SW 1271 (cell line): ENCODE results near the gene NPC2.
"Not testable (repeated sequence)": the region's sequence is repeated elsewhere in the genome, so short reads cannot be mapped to it uniquely, and the experiment has no call there.

Experiments
- DNase-seq, 2 experiments: peaks; one replicate each; lab custom pipeline; 2025; lab: John Stamatoyannopoulos, UW

Gene NPC2

GRCh38 chr14:74492776-74493342 is at the start of gene NPC2:
Gene NPC2, minus strand, starts transcription at chr14:74493305. Its CDS starts 31 bp downstream, at chr14:74493274.
- DNase-seq: no peak

DNA sequence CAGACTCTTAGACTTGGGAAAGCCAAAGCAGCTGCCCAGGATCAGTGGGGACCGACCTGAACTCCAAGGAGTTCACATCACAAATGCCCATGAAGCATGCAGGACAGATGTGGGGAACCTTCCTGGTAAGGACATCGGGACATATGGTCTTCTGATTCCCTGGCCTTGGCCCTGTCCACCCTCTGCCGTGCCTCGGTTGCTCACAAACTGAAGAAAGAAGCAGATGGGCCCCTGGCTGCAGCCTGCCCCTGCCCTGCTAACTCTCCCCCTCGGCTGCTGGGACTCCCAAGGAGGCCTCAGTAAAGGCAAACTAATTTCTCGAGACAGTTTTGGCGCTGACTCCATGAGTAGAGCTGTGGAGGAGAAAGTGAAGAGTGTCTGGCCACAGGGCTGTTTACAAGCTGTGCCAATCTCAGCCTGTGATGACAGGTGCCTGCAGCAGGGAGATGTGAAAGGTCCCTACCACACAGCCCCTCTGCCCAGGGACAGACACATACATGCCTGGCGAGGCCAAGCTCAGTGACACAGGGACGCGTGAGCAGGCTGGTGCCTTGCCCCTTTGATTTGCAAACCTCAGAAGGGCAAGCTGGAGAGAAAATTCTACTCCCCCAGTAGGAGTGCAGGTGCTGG is 49.1 kb upstream of the NPC2 start:
- DNase-seq: no peak

- DNase-seq: no peak
Observed at GRCh38 chr14:74541225-74541624, 48.1 kb upstream of the NPC2 start.

GRCh38 chr14:74539503-74539902 is 46.4 kb upstream of the NPC2 start:
- no peak for DNase-seq

DNA sequence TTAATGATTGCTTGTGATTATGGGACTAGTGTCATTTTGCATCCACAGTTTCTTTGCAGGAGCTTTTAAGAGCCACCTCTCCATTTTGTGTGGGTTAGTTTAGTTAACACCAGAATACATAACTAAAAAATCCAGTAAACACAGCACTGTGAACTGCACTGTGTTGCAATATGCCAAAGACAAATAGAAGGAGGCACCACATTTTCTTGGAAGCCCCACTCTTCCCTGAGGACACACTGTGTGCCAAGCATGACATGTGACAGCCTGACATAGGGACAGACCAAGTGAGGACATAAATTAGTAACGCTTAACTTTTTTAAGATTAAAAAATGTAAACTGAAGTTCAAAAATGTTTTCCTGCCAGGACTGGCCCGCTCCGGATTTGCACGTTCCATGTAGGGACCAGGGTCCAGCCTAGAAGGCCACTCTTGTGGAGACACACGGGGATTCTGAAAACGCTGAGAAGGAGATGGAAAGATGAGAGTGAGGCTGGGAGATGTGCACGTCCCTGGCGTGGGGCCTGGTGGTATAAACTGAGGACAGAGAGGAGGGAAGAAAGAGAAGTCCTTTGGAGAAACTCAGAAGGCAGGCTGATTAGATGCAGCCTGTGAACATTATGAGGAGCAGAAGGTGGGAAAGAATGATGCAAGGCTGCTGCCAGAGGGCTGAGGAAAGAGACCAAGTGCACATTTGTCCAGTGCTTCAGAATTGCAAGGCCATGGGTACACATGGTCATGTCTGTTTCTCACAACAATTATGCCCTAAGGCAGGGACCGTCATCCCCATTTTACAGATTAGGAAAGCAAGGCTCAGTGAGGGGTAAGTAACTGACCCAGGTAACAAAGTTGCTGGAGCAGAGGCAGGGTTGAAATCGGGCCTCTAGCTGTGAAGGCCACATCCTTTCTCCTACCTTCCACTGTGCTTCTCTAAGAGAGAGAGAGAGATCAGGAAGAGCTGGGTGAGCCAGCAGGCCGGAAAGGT is 45.6 kb upstream of the NPC2 start:
- DNase-seq: no peak

DNA sequence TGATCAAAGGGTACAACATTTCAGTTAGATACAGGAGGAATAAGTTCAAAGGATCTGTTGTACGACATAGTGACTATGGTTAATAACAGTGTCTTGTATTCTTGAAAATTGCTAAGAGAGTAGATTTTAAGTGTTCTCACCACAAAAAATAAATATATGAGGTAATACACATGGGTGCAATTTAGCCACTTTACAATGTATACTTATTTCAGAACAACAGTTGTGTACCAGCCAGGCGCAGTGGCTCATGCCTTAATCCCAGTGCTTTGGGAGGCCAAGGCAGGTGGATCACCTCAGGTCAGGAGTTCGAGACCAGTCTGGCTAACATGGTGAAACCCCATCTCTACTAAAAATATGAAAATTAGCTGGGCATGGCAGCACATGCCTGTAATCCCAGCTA is 43.2 kb upstream of the NPC2 start:
- not testable (repeated sequence) for DNase-seq

DNA sequence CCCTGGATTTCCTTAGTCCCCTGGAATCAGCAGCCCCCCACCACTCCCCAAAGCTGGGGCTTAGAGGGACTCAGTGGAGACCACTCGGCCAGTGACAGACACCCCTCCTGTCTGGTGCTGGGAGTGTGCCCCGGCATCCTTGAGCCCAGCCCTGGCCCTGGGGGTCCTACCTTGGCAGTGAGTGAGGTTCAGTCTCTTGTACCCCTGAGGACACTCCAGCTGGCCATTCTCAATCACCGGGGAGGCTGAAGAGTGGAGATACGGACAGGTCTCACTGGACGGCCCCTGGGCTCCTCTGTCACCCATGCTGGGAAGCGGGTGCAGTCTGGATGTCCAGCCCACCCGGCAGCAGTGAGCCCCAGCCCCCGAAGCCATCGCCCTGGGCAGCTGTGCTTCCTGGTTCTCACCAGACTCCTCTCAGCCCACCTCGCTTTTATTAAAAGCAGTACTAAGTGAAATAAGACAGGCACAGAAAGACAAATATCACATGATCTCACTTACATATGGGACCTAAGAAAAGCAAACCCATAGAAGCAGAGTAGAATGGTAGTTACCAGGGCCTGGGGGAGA is 42.7 kb upstream of the NPC2 start:
- no peak for DNase-seq

GRCh38 chr14:74533576-74533975 is 40.5 kb upstream of the NPC2 start:
- no peak for DNase-seq

DNA sequence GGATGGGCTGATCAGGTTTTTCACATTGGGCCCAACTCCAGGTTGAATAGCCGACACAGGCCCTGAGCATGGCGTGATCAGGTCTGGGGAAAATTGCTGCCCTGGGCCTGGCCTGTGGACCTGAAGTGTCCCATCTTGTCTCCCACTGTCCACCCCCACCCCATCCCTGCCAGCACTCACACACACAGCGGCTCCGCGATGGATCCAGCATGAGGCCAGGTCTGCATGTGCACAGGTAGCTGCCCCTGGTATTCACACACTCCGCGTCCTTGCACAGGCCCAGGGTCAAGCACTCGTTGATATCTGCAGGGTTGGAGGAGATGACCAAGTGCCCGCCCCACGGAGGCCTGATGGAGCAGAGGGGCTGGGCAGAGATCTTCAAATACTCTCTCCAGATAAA is 39.1 kb upstream of the NPC2 start:
- DNase-seq: no peak

DNA sequence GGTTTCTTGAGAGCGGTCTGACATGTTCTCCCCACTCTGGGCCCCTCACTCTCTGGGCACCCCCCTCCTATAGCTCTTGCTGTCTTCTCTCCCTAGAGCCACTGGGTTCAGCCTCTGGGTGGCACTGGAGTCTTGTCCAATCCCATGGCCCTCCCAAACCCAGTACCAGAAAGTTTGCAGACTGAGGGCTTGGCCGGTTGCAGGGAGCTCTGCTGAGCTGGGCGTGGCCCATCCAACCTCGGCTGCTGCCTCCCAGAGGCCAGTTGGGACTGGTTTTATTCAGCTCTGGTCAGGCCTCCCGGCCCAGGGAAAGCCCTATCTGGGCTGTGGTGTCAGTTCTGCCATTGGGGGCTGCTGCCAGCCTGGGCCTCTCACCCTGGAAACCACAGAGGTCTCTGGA is 38.4 kb upstream of the NPC2 start:
- no peak for DNase-seq

DNA sequence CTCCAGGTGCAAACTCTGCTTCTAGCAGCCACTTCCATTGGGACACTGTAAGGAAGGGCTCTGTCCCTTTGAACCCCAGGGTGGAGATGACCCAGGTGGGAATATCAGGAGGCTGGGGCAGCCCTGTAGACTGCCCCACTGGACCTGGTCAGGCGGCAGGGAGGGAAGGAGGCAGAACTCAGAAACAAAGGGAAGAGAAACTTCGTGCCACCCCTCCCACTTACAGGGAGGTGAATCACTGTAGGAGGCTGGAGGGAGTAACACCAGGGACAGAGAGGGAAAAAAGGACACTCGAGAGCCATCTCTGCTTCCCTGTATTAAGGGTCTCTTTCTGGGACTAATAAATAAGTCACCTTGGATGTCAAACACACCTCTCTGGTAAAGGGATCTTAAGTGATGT is 37.9 kb upstream of the NPC2 start:
- no peak for DNase-seq

- DNase-seq: no peak
Observed at GRCh38 chr14:74528886-74529285, 35.8 kb upstream of the NPC2 start.

- DNase-seq: no peak
Observed at GRCh38 chr14:74528406-74528805, 35.3 kb upstream of the NPC2 start.

- no peak for DNase-seq
Observed at GRCh38 chr14:74527736-74528280, 34.7 kb upstream of the NPC2 start.

- no peak for DNase-seq
Observed at GRCh38 chr14:74526854-74527585, 33.9 kb upstream of the NPC2 start.

DNA sequence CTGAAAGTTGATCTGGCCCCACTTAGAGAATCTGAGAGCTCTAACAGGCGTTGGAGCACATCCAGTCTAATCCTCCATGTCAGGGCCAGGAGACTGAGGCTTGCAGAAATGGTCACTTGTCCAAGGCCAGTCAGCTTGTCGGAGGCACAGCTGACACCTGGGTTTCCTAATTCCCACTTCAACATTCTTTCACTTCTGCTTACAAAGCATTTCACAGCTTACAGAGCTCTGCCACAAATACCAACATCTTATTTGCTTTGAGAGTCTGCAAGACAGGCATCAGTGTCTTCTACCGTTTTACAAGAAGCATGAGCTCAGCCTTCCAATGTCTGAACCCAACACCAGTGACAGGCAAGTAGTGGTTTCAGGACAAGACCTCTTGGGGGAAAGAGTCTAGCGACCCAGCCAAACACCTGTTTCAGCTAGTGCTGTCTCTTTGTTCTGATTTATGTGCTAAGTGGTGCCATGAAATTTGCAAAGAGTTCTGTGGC is 32.3 kb upstream of the NPC2 start:
- DNase-seq: no peak

GRCh38 chr14:74524812-74525135 is 31.7 kb upstream of the NPC2 start:
- DNase-seq: no peak

DNA sequence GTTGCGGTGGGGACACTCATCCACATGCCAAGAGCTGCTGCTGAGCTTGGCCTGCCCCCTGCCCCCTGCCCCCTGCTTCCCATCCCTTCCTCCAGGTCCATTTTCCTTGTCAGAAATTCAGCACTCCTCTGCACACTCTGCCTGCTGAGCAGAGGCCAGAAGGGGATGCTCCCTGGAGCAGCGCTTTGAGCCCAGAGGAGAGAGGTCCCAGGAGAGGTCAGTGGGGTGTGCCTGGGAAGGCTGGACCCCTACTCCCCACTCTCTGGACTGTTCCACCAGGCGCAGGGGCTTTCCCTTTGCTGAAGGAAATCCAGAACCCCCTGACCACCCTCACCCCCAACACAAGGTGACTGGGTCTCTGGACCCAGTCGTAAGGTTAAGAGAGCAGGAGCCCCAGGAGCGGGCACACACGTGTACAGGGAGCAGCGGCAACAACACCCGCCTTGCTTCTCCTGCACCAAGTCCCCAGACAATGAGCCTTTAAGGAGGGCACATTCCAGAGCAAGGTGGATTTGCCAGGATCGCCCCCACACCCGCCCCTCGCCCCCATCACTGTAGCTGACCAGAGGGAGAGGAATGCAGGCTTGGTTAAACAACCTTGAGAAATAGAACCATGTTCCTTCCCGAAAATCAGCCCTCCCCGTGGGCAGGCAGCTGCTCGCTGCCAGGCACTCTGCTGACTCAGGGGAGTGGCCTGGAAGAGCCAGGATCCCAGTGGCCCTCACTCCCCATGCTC is 31.1 kb upstream of the NPC2 start:
- DNase-seq: no peak

DNA sequence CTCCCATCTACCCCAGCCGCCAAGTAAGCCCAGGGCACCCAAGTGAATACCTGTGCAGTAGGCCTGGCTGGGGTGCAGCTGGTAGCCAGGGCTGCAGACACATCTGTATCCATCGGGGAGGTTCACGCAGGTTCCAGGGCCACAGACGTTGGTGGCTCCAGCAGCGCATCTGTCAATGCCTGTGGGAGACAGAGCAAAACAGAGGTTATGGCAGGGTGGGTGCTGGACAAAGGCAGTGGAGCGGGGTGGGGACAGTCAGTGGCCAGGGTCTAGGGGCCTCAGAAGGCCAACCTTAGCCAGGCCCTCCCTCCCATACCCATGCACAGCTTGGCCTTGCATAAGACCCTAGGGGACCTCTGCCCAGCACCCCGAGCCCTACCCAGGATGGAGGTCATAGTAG is 29.6 kb upstream of the NPC2 start:
- DNase-seq: no peak

DNA sequence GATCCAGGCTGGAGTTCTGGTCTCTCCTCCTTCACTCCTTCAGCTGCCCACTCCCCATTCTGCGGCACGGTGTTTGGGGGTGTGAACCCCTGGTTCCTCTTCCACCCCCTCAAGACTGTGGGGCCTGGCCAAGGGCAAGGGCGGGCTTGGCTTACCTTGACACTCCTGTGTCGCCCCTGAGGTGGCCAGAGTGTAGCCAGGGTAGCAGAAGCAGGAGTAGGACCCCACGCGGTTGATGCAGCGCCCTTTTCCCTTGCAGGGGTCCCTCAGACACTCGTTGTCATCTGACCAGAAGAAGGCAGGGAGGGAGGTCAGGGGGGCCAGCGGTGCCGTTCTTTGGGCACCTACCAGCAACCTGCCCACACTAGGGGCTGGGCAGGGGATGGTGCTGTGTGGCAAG is 28.7 kb upstream of the NPC2 start:
- DNase-seq: no peak
